ENCODE measurements around the gene EFCAB12.

DNA sequence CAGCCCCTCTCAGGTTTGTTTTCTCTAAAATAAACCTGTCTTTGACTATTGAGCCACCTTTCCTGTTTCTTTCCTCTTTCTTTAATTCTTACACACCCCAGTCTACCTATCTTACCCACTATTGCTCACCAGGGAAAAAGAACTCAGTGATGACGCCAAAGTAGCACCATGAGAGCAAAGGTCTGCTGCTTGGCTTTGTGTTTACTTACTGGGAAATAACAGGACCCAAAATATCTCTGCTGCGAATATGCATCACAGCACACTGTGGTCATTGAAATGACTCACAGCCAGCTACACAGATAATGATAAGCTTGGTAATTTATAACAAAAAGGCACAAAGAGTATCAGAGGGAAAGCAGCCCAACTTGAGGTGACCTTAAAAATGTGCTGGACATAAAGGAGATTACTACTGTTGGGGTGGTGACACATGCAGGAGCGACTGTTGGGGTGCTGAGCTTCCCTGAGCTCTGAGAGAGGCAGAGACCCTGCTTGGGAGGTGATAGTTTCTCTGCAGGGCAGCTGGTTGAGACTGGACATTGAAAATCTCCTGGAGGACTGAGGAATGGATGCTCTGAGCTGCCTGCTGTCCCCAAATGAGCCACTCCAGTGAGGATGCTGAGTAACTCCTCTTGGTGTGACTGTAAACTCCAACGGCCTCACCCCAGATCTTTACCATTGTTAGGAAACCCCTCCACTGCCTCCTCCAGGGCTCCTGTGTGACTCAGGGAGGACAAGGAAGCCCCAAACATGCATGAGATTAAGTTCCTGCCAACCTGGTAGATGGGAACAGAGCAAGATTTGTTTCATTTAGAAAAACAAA is 14.5 kb downstream of the EFCAB12 start:
- TF ChIP-seq, protein P1, sequence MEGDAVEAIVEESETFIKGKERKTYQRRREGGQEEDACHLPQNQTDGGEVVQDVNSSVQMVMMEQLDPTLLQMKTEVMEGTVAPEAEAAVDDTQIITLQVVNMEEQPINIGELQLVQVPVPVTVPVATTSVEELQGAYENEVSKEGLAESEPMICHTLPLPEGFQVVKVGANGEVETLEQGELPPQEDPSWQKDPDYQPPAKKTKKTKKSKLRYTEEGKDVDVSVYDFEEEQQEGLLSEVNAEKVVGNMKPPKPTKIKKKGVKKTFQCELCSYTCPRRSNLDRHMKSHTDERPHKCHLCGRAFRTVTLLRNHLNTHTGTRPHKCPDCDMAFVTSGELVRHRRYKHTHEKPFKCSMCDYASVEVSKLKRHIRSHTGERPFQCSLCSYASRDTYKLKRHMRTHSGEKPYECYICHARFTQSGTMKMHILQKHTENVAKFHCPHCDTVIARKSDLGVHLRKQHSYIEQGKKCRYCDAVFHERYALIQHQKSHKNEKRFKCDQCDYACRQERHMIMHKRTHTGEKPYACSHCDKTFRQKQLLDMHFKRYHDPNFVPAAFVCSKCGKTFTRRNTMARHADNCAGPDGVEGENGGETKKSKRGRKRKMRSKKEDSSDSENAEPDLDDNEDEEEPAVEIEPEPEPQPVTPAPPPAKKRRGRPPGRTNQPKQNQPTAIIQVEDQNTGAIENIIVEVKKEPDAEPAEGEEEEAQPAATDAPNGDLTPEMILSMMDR (IDR thresholded peaks at IDR 0.05) = no peak
- TF ChIP-seq, protein P2, sequence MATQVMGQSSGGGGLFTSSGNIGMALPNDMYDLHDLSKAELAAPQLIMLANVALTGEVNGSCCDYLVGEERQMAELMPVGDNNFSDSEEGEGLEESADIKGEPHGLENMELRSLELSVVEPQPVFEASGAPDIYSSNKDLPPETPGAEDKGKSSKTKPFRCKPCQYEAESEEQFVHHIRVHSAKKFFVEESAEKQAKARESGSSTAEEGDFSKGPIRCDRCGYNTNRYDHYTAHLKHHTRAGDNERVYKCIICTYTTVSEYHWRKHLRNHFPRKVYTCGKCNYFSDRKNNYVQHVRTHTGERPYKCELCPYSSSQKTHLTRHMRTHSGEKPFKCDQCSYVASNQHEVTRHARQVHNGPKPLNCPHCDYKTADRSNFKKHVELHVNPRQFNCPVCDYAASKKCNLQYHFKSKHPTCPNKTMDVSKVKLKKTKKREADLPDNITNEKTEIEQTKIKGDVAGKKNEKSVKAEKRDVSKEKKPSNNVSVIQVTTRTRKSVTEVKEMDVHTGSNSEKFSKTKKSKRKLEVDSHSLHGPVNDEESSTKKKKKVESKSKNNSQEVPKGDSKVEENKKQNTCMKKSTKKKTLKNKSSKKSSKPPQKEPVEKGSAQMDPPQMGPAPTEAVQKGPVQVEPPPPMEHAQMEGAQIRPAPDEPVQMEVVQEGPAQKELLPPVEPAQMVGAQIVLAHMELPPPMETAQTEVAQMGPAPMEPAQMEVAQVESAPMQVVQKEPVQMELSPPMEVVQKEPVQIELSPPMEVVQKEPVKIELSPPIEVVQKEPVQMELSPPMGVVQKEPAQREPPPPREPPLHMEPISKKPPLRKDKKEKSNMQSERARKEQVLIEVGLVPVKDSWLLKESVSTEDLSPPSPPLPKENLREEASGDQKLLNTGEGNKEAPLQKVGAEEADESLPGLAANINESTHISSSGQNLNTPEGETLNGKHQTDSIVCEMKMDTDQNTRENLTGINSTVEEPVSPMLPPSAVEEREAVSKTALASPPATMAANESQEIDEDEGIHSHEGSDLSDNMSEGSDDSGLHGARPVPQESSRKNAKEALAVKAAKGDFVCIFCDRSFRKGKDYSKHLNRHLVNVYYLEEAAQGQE (IDR thresholded peaks at IDR 0.05; ENCODE audit: insufficient read depth in 1 of 2, low read depth in 2 of 2, low read length in 1 of 2) = no peak

All from Panc1 (cell line).